Lung (tissue), 12 donors: ENCODE data around the gene AGPS. TPM values are rescaled to one million over a fixed set of nuclear protein-coding genes. Genes with fewer than 3 reads are reported as not detected.

Source experiments
- ATAC-seq: fragments of 200-7000 bp; cut with Tn5 transposase; one replicate; pipeline ENCODE4 v1.9.1; 2020; ENCODE audit warnings: moderate number of reproducible peaks; ENCODE audit not compliant: insufficient read depth, low FRiP score
- DNase-seq, 3 donors: peaks; one replicate each; pipeline ENCODE4 v3.0.0-alpha.2; 2013 to 2017
- H3K27ac ChIP-seq, 2 donors: one replicate each; pipeline ENCODE4 v1.5.1; 2013; ENCODE audit warnings: mild to moderate bottlenecking in 2 of 2, moderate library complexity in 2 of 2, control low read depth in 1 of 2, inconsistent platforms in 1 of 2, low read depth in 1 of 2, low read length in 1 of 2
- H3K27me3 ChIP-seq, 3 donors: one replicate each; pipeline ENCODE4 v1.5.1; 2013; ENCODE audit warnings: low read length in 2 of 3; ENCODE audit not compliant: control insufficient read depth in 3 of 3, insufficient read depth in 3 of 3
- H3K36me3 ChIP-seq, 4 donors: one replicate each; pipeline ENCODE4 v1.5.1; 2013; ENCODE audit warnings: low read length in 4 of 4, mild to moderate bottlenecking in 1 of 4, moderate library complexity in 1 of 4; ENCODE audit not compliant: control insufficient read depth in 4 of 4, insufficient read depth in 4 of 4
- H3K4me1 ChIP-seq, 5 donors: one replicate each; pipeline ENCODE4 v1.5.1; 2013; ENCODE audit warnings: low read length in 5 of 5, mild to moderate bottlenecking in 2 of 5, moderate library complexity in 1 of 5; ENCODE audit not compliant: control insufficient read depth in 5 of 5, insufficient read depth in 5 of 5
- H3K4me3 ChIP-seq: one replicate; pipeline ENCODE4 v1.5.1; 2013; ENCODE audit warnings: mild to moderate bottlenecking, control low read depth, moderate library complexity
- H3K9ac ChIP-seq, 2 donors: one replicate each; pipeline ENCODE4 v1.5.1; 2013; ENCODE audit warnings: low read length in 2 of 2, control low read depth in 1 of 2; ENCODE audit not compliant: insufficient read depth in 1 of 2
- H3K9me3 ChIP-seq, 4 donors: one replicate each; pipeline ENCODE4 v1.5.1; 2013; ENCODE audit warnings: low read length in 3 of 4, mild to moderate bottlenecking in 1 of 4, moderate library complexity in 1 of 4; ENCODE audit not compliant: control insufficient read depth in 4 of 4, insufficient read depth in 3 of 4
- WGBS, 2 donors: extraction: QIAGEN DNeasy Blood & Tissue Kit; methylation state at CpG; one replicate each; pipeline ENCODE4 v1.1.7; 2013; 5-methylcytosine and 5-hydroxymethylcytosine counted together
- polyA plus RNA-seq, 2 donors: library from polyadenylated mRNA; stranded (reverse); fragments of 200-250 nt; gene quantifications; one replicate each; pipeline ENCODE4 v1.2.1, GENCODE V29; 2013
- total RNA-seq, 2 donors: library from RNA; depleted of rRNA in 1 of 2; stranded (reverse); fragments of >200 nt in 1 of 2; gene quantifications; one replicate each; pipeline ENCODE4 v1.2.1, GENCODE V29; 2014 to 2021
- TF ChIP-seq, protein P1 (sequence below): IDR thresholded peaks from 2 replicates; pipeline ENCODE4 v1.5.1; 2012; ENCODE audit warnings: mild to moderate bottlenecking; ENCODE audit errors: control extremely low read depth, extremely low read depth
- donor health status: control.
- donor health status: control.
- donor health status: Bipolar disorder and iron deficiency.
- donor health status: healthy.
- donor health status: DM: yes; HTN: yes; CAD: no.

AGPS gene
- total and polyA plus RNA-seq, 4 donors = 5.2 to 43.9 (median 23.8) TPM

DNA sequence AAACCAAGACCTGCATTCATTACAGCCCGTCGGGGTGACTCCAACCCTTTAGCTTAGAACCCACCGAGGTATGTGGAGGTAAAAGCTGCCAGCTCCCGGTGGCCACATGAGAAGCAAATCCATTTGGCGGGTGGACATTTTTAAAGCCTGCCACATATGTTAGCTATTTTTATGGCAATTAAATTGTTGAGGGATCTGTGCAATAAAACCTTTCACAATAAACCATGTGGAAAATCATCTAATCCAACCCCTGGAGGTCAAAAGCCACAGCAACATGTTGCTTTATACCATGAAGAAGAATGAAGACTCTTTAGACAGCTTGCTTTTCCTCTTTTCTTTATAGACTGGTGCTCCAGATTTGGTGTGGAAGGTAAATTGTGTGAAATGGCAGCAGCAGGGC is 176.3 kb downstream of the AGPS start:
- DNase-seq (no peak), ATAC-seq (no peak)
- Histone ChIP-seq H3K27me3 (no peaks in the 10 kb centered on the region), H3K9ac (no peak overlapping the region), H3K36me3 (no peaks in the 10 kb centered on the region), H3K4me3 (no peak overlapping the region), H3K9me3 (no peaks in the 10 kb centered on the region), H3K27ac (no peak overlapping the region), H3K4me1 (no peaks in the 10 kb centered on the region)
- WGBS, 2 donors = 94 to 99% methylated on average over 5 of the region's 5 CpGs
- TF ChIP-seq, protein P1, sequence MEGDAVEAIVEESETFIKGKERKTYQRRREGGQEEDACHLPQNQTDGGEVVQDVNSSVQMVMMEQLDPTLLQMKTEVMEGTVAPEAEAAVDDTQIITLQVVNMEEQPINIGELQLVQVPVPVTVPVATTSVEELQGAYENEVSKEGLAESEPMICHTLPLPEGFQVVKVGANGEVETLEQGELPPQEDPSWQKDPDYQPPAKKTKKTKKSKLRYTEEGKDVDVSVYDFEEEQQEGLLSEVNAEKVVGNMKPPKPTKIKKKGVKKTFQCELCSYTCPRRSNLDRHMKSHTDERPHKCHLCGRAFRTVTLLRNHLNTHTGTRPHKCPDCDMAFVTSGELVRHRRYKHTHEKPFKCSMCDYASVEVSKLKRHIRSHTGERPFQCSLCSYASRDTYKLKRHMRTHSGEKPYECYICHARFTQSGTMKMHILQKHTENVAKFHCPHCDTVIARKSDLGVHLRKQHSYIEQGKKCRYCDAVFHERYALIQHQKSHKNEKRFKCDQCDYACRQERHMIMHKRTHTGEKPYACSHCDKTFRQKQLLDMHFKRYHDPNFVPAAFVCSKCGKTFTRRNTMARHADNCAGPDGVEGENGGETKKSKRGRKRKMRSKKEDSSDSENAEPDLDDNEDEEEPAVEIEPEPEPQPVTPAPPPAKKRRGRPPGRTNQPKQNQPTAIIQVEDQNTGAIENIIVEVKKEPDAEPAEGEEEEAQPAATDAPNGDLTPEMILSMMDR = no peak

DNA sequence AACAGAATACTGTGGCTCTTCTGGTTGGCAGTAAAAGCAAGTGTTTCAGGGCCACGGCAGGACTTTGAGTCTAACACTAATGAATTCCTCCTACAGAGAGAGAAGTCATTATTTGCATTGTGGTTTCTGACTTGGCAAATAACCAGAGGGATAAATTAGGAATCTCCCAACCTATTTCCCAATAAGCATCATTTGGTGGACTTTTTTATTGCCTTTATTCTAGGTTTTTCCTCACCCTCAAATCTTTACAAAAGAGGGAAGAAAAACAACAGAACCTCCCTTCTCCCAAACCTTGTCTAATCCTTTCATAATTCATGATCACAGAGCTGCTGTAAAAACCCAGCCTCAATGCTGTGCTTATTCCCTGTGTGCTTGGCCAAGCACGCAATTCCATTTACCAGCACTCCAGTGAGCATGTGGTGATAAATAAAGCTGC is 179.7 kb downstream of the AGPS start:
- no peak overlapping the region for H3K4me3 ChIP-seq
- DNase-seq (no peak), ATAC-seq (no peak)
- H3K36me3 ChIP-seq = no peaks in the 10 kb centered on the region
- no peaks in the 10 kb centered on the region for H3K9me3 ChIP-seq
- no peaks in the 10 kb centered on the region for H3K4me1 ChIP-seq
- no peak overlapping the region for H3K9ac ChIP-seq
- no peaks in the 10 kb centered on the region for H3K27me3 ChIP-seq
- 66 to 74% methylated on average over 2 of the region's 2 CpGs for WGBS, 2 donors
- TF ChIP-seq, protein P1 = no peak
- no peak overlapping the region for H3K27ac ChIP-seq

DNA sequence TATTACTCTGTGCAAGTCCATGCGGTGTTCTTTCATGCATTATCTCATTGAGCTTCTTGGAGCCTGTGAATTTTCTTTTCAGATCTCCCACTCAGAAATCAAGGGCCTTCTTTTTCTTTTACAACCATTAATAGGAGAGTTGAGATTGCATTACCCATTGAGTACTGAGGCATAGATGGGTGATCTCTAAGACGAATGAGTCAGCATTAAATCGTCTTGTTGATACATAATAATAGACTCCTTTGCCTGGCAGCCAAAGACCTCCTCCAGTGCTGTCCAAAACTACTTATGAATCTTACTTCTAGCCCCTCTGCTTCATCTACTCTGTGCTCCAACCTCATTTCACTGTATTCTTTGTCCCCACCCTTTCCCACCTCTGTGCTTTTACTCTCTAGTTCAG is 180.5 kb downstream of the AGPS start:
- H3K4me1 ChIP-seq = no peaks in the 10 kb centered on the region
- no peak overlapping the region for H3K9ac ChIP-seq
- H3K27me3 ChIP-seq = no peaks in the 10 kb centered on the region
- no peak overlapping the region for H3K27ac ChIP-seq
- H3K9me3 ChIP-seq = no peaks in the 10 kb centered on the region
- TF ChIP-seq, protein P1 = no peak
- no peak overlapping the region for H3K4me3 ChIP-seq
- H3K36me3 ChIP-seq = no peaks in the 10 kb centered on the region
- DNase-seq (no peak), ATAC-seq (no peak)
- WGBS, 2 donors = 78 to 80% methylated on average over 3 of the region's 3 CpGs

DNA sequence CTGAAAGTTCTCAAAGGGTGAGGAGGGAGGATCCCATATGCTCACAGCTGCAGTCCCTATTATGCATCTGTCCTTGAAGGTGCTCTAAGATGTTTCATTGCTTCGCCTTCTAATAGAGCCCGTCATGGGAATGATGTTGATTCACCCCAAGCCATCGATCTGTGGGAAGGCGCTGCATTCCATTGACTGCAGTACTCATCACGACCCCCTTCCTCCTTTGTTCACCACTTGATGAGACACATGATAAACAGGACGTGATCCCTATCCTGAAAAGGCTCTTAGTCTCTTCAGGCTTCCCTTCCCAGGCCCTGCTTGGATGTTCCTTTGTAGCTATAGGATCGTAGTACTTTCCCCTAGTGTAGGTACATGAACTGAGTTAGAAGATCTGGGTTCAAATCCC is 181.8 kb downstream of the AGPS start:
- WGBS, 2 donors = 79 to 89% methylated on average over 7 of the region's 7 CpGs

More for the DNA sequence above, 181.8 kb downstream of the AGPS start:
- H3K9ac ChIP-seq = no peak overlapping the region
- H3K27me3 ChIP-seq = no peaks in the 10 kb centered on the region
- no peaks in the 10 kb centered on the region for H3K36me3 ChIP-seq
- H3K27ac ChIP-seq = no peak overlapping the region
- no peak overlapping the region for H3K4me3 ChIP-seq
- TF ChIP-seq, protein P1 = no peak
- no peak for DNase-seq
- ATAC-seq = no peak
- H3K9me3 ChIP-seq = no peaks in the 10 kb centered on the region
- H3K4me1 ChIP-seq = no peaks in the 10 kb centered on the region
